IMR-90 (cell line): Measurements from ENCODE around the gene HORMAD2. TPM values are rescaled to one million over a fixed set of nuclear protein-coding genes. Genes with fewer than 3 reads are reported as not detected.

ENCODE experiments used
- ATAC-seq: fragments of 200-7000 bp; cut with Tn5 transposase; 2 replicates; pipeline ENCODE4 v1.9.1; 2020; ENCODE audit warnings: low read depth, mild to moderate bottlenecking, moderate library complexity
- BruUV-seq: library from RNA; stranded (reverse); fragments of 400-500 nt; replicated peaks from 2 replicates; lab custom pipeline; 2021; lab: Mats Ljungman, UMichigan
- CTCF ChIA-PET: fragments of 300-600 bp; formaldehyde crosslinking; extraction: SDS; loops from one replicate; lab custom pipeline; 2021; ENCODE audit warnings: antibody characterized with exemption; lab: Yijun Ruan, JAX
- POLR2A ChIA-PET: fragments of 300-600 bp; sonication (Branson Sonifier 250); formaldehyde crosslinking; loops from one replicate; lab custom pipeline; 2022; ENCODE audit warnings: antibody characterized with exemption; ENCODE audit not compliant: unreplicated experiment; lab: Charles Lee
- DNase-seq: peaks from one replicate; pipeline ENCODE4 v3.0.0; 2013
- H2AFZ ChIP-seq: replicated peaks from 2 replicates; pipeline ENCODE3; 2013; ENCODE audit warnings: low read length, mild to moderate bottlenecking; ENCODE audit not compliant: poor library complexity
- H2AK5ac ChIP-seq: 2 replicates; pipeline ENCODE4 v1.6.1; 2013; ENCODE audit warnings: low read depth, low read length, inconsistent platforms
- H2AK9ac ChIP-seq: replicated peaks from 2 replicates; pipeline ENCODE3; 2013; ENCODE audit warnings: mild to moderate bottlenecking, low read depth, low read length, moderate library complexity; ENCODE audit not compliant: poor library complexity
- H2BK120ac ChIP-seq: 2 replicates; pipeline ENCODE4 v1.6.1; 2013; ENCODE audit warnings: low read depth, low read length, inconsistent platforms
- H2BK15ac ChIP-seq: 3 replicates; pipeline ENCODE4 v1.6.1; 2013; ENCODE audit warnings: low read depth, low read length, inconsistent platforms
- H2BK20ac ChIP-seq: 2 replicates; pipeline ENCODE4 v1.6.1; 2013; ENCODE audit warnings: low read depth, mild to moderate bottlenecking, inconsistent platforms, low read length, moderate library complexity
- H2BK5ac ChIP-seq: 2 replicates; pipeline ENCODE4 v1.6.1; 2013; ENCODE audit warnings: mild to moderate bottlenecking, low read depth, low read length, inconsistent platforms; ENCODE audit not compliant: poor library complexity, severe bottlenecking
- H3K14ac ChIP-seq: replicated peaks from 2 replicates; pipeline ENCODE4 v1.6.1; 2013; ENCODE audit warnings: low read depth, low read length, inconsistent platforms
- H3K18ac ChIP-seq: 2 replicates; pipeline ENCODE4 v1.6.1; 2013; ENCODE audit warnings: low read depth, low read length, control low read depth
- H3K23ac ChIP-seq: 2 replicates; pipeline ENCODE4 v1.6.1; 2013; ENCODE audit warnings: low read depth, low read length, inconsistent platforms
- H3K27ac ChIP-seq: 2 replicates; pipeline ENCODE4 v1.5.1; 2013; ENCODE audit warnings: mild to moderate bottlenecking, control low read depth, low read length; ENCODE audit not compliant: insufficient read depth
- H3K27me3 ChIP-seq: 2 replicates; pipeline ENCODE4 v1.6.1; 2013; ENCODE audit warnings: low read length; ENCODE audit not compliant: control insufficient read depth, insufficient read depth
- H3K36me3 ChIP-seq: 2 replicates; pipeline ENCODE4 v1.6.1; 2013; ENCODE audit warnings: low read length, mixed read lengths; ENCODE audit not compliant: control insufficient read depth, insufficient read depth
- H3K4ac ChIP-seq: 2 replicates; pipeline ENCODE4 v1.6.1; 2013; ENCODE audit warnings: low read depth, low read length, inconsistent platforms
- H3K4me1 ChIP-seq: 2 replicates; pipeline ENCODE4 v1.6.1; 2013; ENCODE audit warnings: low read length, mixed read lengths; ENCODE audit not compliant: control insufficient read depth, insufficient read depth
- H3K4me2 ChIP-seq: 2 replicates; pipeline ENCODE4 v1.6.1; 2013; ENCODE audit warnings: low read depth, mild to moderate bottlenecking, control low read depth, low read length, moderate library complexity
- H3K4me3 ChIP-seq: 2 replicates; pipeline ENCODE4 v1.5.1; 2013; ENCODE audit warnings: low read depth, mild to moderate bottlenecking, control low read depth, low read length, moderate library complexity; ENCODE audit not compliant: insufficient read depth
- H3K56ac ChIP-seq: 2 replicates; pipeline ENCODE4 v1.6.1; 2013; ENCODE audit warnings: low read length, inconsistent platforms; ENCODE audit not compliant: insufficient read depth; ENCODE audit errors: extremely low read depth
- H3K79me1 ChIP-seq, 2 experiments: 2 replicates each; pipeline ENCODE4 v1.6.1; 2013; ENCODE audit warnings: low read length in 2 of 2, inconsistent platforms in 1 of 2, low read depth in 1 of 2
- H3K9ac ChIP-seq: 2 replicates; pipeline ENCODE4 v1.6.1; 2013; ENCODE audit warnings: low read depth, low read length, control low read depth
- H3K9me1 ChIP-seq: 2 replicates; pipeline ENCODE4 v1.6.1; 2013; ENCODE audit warnings: low read length, inconsistent platforms; ENCODE audit not compliant: insufficient read depth
- H3K9me3 ChIP-seq: 2 replicates; pipeline ENCODE4 v1.6.1; 2013; ENCODE audit warnings: low read length; ENCODE audit not compliant: control insufficient read depth, insufficient read depth
- H4K20me1 ChIP-seq: 2 replicates; pipeline ENCODE4 v1.6.1; 2013; ENCODE audit warnings: low read length, inconsistent platforms; ENCODE audit not compliant: insufficient read depth
- H4K5ac ChIP-seq: 2 replicates; pipeline ENCODE4 v1.6.1; 2013; ENCODE audit warnings: mild to moderate bottlenecking, low read depth, low read length, control low read depth
- H4K8ac ChIP-seq, 2 experiments: 2 replicates each; pipeline ENCODE4 v1.6.1; 2013; ENCODE audit warnings: low read depth in 2 of 2, low read length in 2 of 2, control low read depth in 1 of 2, inconsistent platforms in 1 of 2
- H4K91ac ChIP-seq: 2 replicates; pipeline ENCODE4 v1.6.1; 2013; ENCODE audit warnings: low read depth, low read length, inconsistent platforms; ENCODE audit not compliant: insufficient read depth
- CEBPB ChIP-seq: IDR thresholded peaks from 2 replicates; pipeline ENCODE4 v1.6.1; 2012; ENCODE audit warnings: low read depth, low read length, improper control_type of control experiment
- FOS ChIP-seq: fragments of 150-350 bp; IDR thresholded peaks from 2 replicates; pipeline ENCODE4 v1.6.1; 2016; ENCODE audit warnings: low read depth, low read length
- MAZ ChIP-seq: IDR thresholded peaks from 2 replicates; pipeline ENCODE4 v1.6.1; 2012; ENCODE audit warnings: low read depth, mild to moderate bottlenecking, low read length, improper control_type of control experiment, moderate library complexity, borderline replicate concordance
- POLR2A ChIP-seq: IDR thresholded peaks from 2 replicates; pipeline ENCODE4 v1.6.1; 2012; ENCODE audit warnings: mild to moderate bottlenecking, low read depth, low read length
- RCOR1 ChIP-seq: IDR thresholded peaks from 2 replicates; pipeline ENCODE4 v1.6.1; 2012; ENCODE audit warnings: mild to moderate bottlenecking, low read length, improper control_type of control experiment; ENCODE audit not compliant: insufficient replicate concordance
- WGBS, 2 experiments: methylation state at CpG; one replicate each; pipeline versions ENCODE4 v1.1.5 to v1.1.7; 2013; ENCODE audit warnings: missing lambda C conversion rate in 2 of 2; ENCODE audit not compliant: insufficient read length in 1 of 2; ENCODE audit errors: extremely low coverage in 2 of 2; 5-methylcytosine and 5-hydroxymethylcytosine counted together
- dilution Hi-C: fragments of 300-500 bp; cut with HindIII; formaldehyde crosslinking; loops from one replicate; pipeline ENCODE4 v1.14.3; 2018; ENCODE audit warnings: low sequenced_read_pairs; ENCODE audit not compliant: unreplicated experiment
- in situ Hi-C: fragments of 300-500 bp; cut with MboI; formaldehyde crosslinking; loops from 3 replicates; pipeline ENCODE4 v1.14.3; 2019; ENCODE audit warnings: low sequenced_read_pairs, inconsistent platforms, mixed read lengths
- intact Hi-C: fragments of 100-400 bp; cut with micrococcal nuclease; formaldehyde crosslinking; loops from 2 replicates; pipeline ENCODE4 v1.10.0; 2022
- polyA plus RNA-seq, 3 experiments: library from polyadenylated mRNA; depleted of rRNA; stranded (reverse); fragments of >200 nt; gene quantifications; 2 replicates each; pipeline ENCODE4 v1.2.3, GENCODE V29; 2012; ENCODE audit warnings: low replicate concordance in 1 of 3
- total RNA-seq: library from RNA; depleted of rRNA; stranded (reverse); fragments of >200 nt; gene quantifications from 2 replicates; pipeline ENCODE4 v1.2.3, GENCODE V29; 2012
- TF ChIP-seq, protein P1 (sequence below): fragments of 150-350 bp; IDR thresholded peaks from 2 replicates; pipeline ENCODE4 v1.6.1; 2017; ENCODE audit warnings: mild to moderate bottlenecking, antibody characterized with exemption, low read length, low read depth

The HORMAD2 gene
- total and polyA plus RNA-seq, 2 of the 4 experiments (the other 2 are of a cell fraction) = not detected

DNA sequence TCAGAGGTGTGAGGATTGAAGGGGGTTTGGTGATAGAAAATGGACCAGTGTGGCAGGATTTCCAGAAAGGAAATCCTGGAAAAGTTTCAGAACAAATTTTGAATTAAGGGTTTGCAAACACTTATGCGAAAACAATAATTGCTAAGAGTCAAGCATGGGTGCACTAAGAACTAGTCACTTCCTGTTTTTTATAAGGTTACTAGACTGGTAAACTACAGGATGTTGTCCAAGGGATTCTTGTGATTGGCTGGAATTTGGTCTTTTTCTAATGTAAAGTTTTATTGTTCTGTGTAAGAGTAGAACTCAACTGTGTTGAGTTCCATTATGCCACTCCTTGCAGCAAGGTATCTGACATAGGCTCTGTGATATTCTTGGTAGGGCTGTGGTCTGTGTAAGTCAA is 112.2 kb downstream of the HORMAD2 start:
- Histone ChIP-seq H3K9me1 (peaks cover 10% of the 10 kb centered on the region), H2BK15ac (peak overlapping the region; percentile 92), H3K14ac (peak overlapping the region; percentile 79), H2AFZ (no peak overlapping the region), H3K79me1 (no peaks in the 10 kb centered on the region), H3K4me2 (no peak overlapping the region), H3K9me3 (no peaks in the 10 kb centered on the region), H4K8ac (peak overlapping the region; percentile 58 to 80), H3K23ac (peak overlapping the region; percentile 56; the same call in 1 of the 2 replicates), H4K20me1 (peaks cover 4% of the 10 kb centered on the region; the same call in 1 of the 2 replicates), H4K91ac (peak overlapping the region; percentile 76), H3K36me3 (no peaks in the 10 kb centered on the region), H4K5ac (peak overlapping the region; percentile 79), H3K4me3 (no peak overlapping the region), H3K56ac (peak overlapping the region; percentile 21; the same call in 1 of the 2 replicates), H2AK5ac (peak overlapping the region; percentile 92), H3K27me3 (no peaks in the 10 kb centered on the region), H3K18ac (peak overlapping the region; percentile 91), H3K27ac (no peak overlapping the region), H2AK9ac (no peak overlapping the region), H2BK5ac (peak overlapping the region; percentile 35), H3K9ac (no peak overlapping the region), H2BK120ac (peak overlapping the region; percentile 90), H2BK20ac (peak overlapping the region; percentile 89), H3K4ac (peak overlapping the region; percentile 87), H3K4me1 (peaks cover 29% of the 10 kb centered on the region)
- no TSS peak for BruUV-seq
- ATAC-seq (no peak), DNase-seq (no peak)
- ChIA-PET POLR2A (interaction anchor here (0.6 kb wide), 1 partner anchor 8 kb away, joined by 3 read pairs; no protein-coding TSS in a partner anchor), CTCF (no interaction called here)
- WGBS, 2 experiments = 100% methylated on average over 1 of the region's 1 CpG; no CpG with 5 or more reads in 1 of the 2 experiments
- in situ Hi-C loops = no loop called here
- intact Hi-C loops = no loop called here
- dilution Hi-C loops = no loop called here
- TF ChIP-seq CEBPB (no peak), FOS (no peak), MAZ (no peak), POLR2A (no peak), RCOR1 (no peak)
- TF ChIP-seq, protein P1, sequence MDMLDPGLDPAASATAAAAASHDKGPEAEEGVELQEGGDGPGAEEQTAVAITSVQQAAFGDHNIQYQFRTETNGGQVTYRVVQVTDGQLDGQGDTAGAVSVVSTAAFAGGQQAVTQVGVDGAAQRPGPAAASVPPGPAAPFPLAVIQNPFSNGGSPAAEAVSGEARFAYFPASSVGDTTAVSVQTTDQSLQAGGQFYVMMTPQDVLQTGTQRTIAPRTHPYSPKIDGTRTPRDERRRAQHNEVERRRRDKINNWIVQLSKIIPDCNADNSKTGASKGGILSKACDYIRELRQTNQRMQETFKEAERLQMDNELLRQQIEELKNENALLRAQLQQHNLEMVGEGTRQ = no peak
